PC-9 (cell line): ENCODE results near the gene RIMBP2. TPM values are rescaled to one million over a fixed set of nuclear protein-coding genes. Genes with fewer than 3 reads are reported as not detected.

ENCODE experiments used
- BruUV-seq: library from RNA; stranded (reverse); fragments of 400-500 nt; replicated peaks from 2 replicates; lab custom pipeline; 2021; lab: Mats Ljungman, UMichigan
- CTCF ChIA-PET: fragments of 300-600 bp; sonication (Branson Sonifier 250); formaldehyde crosslinking; loops from one replicate; lab custom pipeline; 2022; ENCODE audit warnings: antibody characterized with exemption; lab: Charles Lee
- POLR2A ChIA-PET: fragments of 300-600 bp; sonication (Branson Sonifier 250); formaldehyde crosslinking; loops from one replicate; lab custom pipeline; 2022; ENCODE audit warnings: antibody characterized with exemption; ENCODE audit not compliant: unreplicated experiment; lab: Charles Lee
- DNase-seq, 2 experiments: peaks; one replicate each; pipeline versions ENCODE4 v3.0.0 to v3.0.0-alpha.2; 2015 to 2022; ENCODE audit warnings: mixed read lengths in 1 of 2
- H2AFZ ChIP-seq: fragments of 200-600 bp; sonication (generic); 2 replicates; pipeline ENCODE4 v1.8.1; 2017; ENCODE audit warnings: antibody characterized with exemption
- H3F3A ChIP-seq: fragments of 200-600 bp; sonication (generic); 2 replicates; pipeline ENCODE4 v1.8.1; 2017; ENCODE audit warnings: antibody characterized with exemption, mild to moderate bottlenecking, low read depth; ENCODE audit not compliant: insufficient read depth
- H3K27ac ChIP-seq: fragments of 200-600 bp; sonication (generic); 2 replicates; pipeline ENCODE4 v1.6.1; 2016; ENCODE audit warnings: mixed run types
- H3K27me3 ChIP-seq: fragments of 200-600 bp; sonication (generic); 2 replicates; pipeline ENCODE4 v1.6.1; 2016; ENCODE audit warnings: low read depth, mixed run types; ENCODE audit not compliant: insufficient read depth
- H3K36me3 ChIP-seq: fragments of 200-600 bp; sonication (generic); 2 replicates; pipeline ENCODE4 v1.6.1; 2016; ENCODE audit warnings: low read depth, mixed run types
- H3K4me1 ChIP-seq: fragments of 200-600 bp; sonication (generic); replicated peaks from 2 replicates; pipeline ENCODE4 v1.6.1; 2016; ENCODE audit warnings: mixed run types; ENCODE audit not compliant: insufficient read depth
- H3K4me2 ChIP-seq: fragments of 200-600 bp; sonication (generic); 2 replicates; pipeline ENCODE4 v1.6.1; 2017; ENCODE audit warnings: mixed run types
- H3K4me3 ChIP-seq: fragments of 200-600 bp; sonication (generic); 2 replicates; pipeline ENCODE4 v1.6.1; 2016; ENCODE audit warnings: mixed run types
- H3K79me2 ChIP-seq: fragments of 200-600 bp; sonication (generic); 2 replicates; pipeline ENCODE4 v1.6.1; 2017; ENCODE audit warnings: low read depth, mixed run types
- H3K9me2 ChIP-seq: fragments of 200-600 bp; sonication (generic); 2 replicates; pipeline ENCODE4 v1.8.1; 2017; ENCODE audit warnings: mild to moderate bottlenecking; ENCODE audit not compliant: insufficient read depth
- H3K9me3 ChIP-seq: fragments of 200-600 bp; sonication (generic); 2 replicates; pipeline ENCODE4 v1.8.1; 2016; ENCODE audit warnings: low read depth; ENCODE audit not compliant: insufficient read depth
- H4K20me1 ChIP-seq: fragments of 200-600 bp; sonication (generic); 2 replicates; pipeline ENCODE4 v1.8.1; 2017; ENCODE audit not compliant: insufficient read depth
- EZH2 ChIP-seq: fragments of 200-600 bp; sonication (generic); IDR thresholded peaks from 2 replicates; pipeline ENCODE4 v1.8.0; 2017; ENCODE audit warnings: antibody characterized with exemption, low read depth
- intact Hi-C: fragments of 100-400 bp; cut with micrococcal nuclease; formaldehyde crosslinking; loops from one replicate; pipeline ENCODE4 v1.10.0; 2022; ENCODE audit not compliant: unreplicated experiment
- total RNA-seq: library from RNA; stranded (reverse); gene quantifications from 2 replicates; pipeline ENCODE4 v1.2.3, GENCODE V29; 2021
- TF ChIP-seq, protein P1 (sequence below): fragments of 200-600 bp; sonication (generic); conservative IDR thresholded peaks from 2 replicates; pipeline ENCODE4 v1.6.1; 2017; ENCODE audit warnings: mixed run types, antibody characterized with exemption, mild to moderate bottlenecking, moderate library complexity

The RIMBP2 gene
- total RNA-seq, 1 experiment from 2014 or later: not detected

DNA sequence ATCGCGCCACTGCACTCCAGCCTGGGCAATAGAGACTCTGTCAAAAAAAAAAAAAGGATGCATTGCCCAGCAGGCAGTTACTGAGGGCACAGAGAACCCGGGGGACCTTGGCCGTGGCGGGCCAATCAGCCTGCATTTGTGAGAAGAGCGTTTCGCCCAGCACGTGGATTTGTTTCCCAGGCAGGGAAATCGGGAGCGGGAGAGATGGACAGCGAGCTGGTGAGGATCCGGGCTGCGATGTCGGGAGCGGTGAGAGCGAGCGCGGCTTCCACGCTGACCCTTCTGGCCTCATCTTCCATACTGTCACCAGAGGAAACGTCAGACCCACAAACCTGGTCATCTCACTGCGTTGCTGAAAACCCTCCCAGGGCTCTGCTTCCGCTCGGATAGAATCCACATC is 123.5 kb downstream of the RIMBP2 start:
- no TSS peak for BruUV-seq
- CTCF ChIA-PET: no interaction called here

DNA sequence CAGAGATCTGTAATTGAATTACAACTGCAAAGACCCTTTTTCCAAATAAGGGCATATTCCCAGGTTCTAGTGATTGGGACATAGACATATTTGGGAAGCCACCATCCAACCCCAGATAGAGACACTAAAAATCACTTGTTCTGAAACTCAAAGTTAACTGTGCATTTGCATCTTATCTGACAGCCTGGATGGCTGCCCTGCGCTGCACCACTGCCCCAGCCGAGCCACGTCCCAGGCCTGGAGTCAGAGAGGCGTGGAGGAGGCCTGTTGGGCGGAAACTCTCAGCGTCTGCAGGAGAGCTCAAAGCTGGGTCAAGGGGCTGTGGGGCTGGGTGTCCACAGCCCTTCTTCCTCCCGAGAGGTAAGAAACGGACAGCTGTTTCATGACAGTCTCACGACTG is 124.4 kb downstream of the RIMBP2 start:
- no peaks in the 10 kb centered on the region for H3K4me1 ChIP-seq
- no peak for DNase-seq
- H3K9me2 ChIP-seq: no peaks in the 10 kb centered on the region
- H3K27me3 ChIP-seq: peaks cover 80% of the 10 kb centered on the region
- H3K9me3 ChIP-seq: no peaks in the 10 kb centered on the region
- ChIA-PET CTCF (no interaction called here), POLR2A (no interaction called here)
- intact Hi-C loops: no loop called here
- no peak overlapping the region for H2AFZ ChIP-seq
- no peaks in the 10 kb centered on the region for H3K79me2 ChIP-seq
- no peak overlapping the region for H3K4me2 ChIP-seq
- TF ChIP-seq, protein P1, sequence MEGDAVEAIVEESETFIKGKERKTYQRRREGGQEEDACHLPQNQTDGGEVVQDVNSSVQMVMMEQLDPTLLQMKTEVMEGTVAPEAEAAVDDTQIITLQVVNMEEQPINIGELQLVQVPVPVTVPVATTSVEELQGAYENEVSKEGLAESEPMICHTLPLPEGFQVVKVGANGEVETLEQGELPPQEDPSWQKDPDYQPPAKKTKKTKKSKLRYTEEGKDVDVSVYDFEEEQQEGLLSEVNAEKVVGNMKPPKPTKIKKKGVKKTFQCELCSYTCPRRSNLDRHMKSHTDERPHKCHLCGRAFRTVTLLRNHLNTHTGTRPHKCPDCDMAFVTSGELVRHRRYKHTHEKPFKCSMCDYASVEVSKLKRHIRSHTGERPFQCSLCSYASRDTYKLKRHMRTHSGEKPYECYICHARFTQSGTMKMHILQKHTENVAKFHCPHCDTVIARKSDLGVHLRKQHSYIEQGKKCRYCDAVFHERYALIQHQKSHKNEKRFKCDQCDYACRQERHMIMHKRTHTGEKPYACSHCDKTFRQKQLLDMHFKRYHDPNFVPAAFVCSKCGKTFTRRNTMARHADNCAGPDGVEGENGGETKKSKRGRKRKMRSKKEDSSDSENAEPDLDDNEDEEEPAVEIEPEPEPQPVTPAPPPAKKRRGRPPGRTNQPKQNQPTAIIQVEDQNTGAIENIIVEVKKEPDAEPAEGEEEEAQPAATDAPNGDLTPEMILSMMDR: no peak
- TF ChIP-seq EZH2: no peak
- H3K4me3 ChIP-seq: no peak overlapping the region
- no TSS peak for BruUV-seq
- H3F3A ChIP-seq: no peaks in the 10 kb centered on the region
- H3K27ac ChIP-seq: no peak overlapping the region
- H4K20me1 ChIP-seq: no peaks in the 10 kb centered on the region
- H3K36me3 ChIP-seq: no peaks in the 10 kb centered on the region

More for the DNA sequence above, 123.5 kb downstream of the RIMBP2 start:
- DNase-seq: no peak
- Histone ChIP-seq H3K4me2 (no peak overlapping the region), H3K4me1 (no peaks in the 10 kb centered on the region), H2AFZ (no peak overlapping the region), H3K27me3 (peaks cover 82% of the 10 kb centered on the region), H4K20me1 (no peaks in the 10 kb centered on the region), H3K36me3 (no peaks in the 10 kb centered on the region), H3F3A (no peaks in the 10 kb centered on the region), H3K79me2 (no peaks in the 10 kb centered on the region), H3K9me3 (no peaks in the 10 kb centered on the region), H3K4me3 (no peak overlapping the region), H3K27ac (no peak overlapping the region), H3K9me2 (no peaks in the 10 kb centered on the region)
- no peak for TF ChIP-seq EZH2
- TF ChIP-seq, protein P1: no peak
- intact Hi-C loops: no loop called here
- POLR2A ChIA-PET: no interaction called here

DNA sequence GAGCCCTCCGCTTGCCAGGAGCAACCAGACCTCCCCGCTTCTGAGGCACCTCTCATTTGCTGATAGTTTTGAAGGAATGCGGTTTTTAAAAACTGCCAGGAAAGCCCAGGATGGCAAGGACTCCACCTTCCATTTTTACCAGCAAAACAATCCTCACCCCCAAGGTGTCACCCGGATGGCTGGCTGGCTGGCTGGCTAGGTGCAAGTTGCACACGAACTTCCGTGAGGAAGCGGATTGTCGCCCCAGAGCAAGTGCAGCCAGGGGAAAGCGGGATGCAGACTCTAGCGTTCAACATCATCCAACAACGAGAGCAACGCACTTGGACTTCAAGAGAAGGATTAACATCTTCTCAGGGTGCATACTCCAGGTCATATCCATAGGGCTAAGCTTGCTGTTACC is 125.4 kb downstream of the RIMBP2 start:
- H3K4me3 ChIP-seq: no peak overlapping the region
- TF ChIP-seq EZH2: no peak
- TF ChIP-seq, protein P1: no peak
- no peaks in the 10 kb centered on the region for H3F3A ChIP-seq
- no peaks in the 10 kb centered on the region for H3K79me2 ChIP-seq
- H3K27ac ChIP-seq: no peak overlapping the region
- H3K36me3 ChIP-seq: no peaks in the 10 kb centered on the region
- DNase-seq: no peak
- CTCF ChIA-PET: no interaction called here
- no TSS peak for BruUV-seq
- H3K9me2 ChIP-seq: no peaks in the 10 kb centered on the region
- no peaks in the 10 kb centered on the region for H4K20me1 ChIP-seq
- H3K27me3 ChIP-seq: peaks cover 70% of the 10 kb centered on the region
- H2AFZ ChIP-seq: no peak overlapping the region
- no peaks in the 10 kb centered on the region for H3K4me1 ChIP-seq
- intact Hi-C loops: no loop called here
- no peaks in the 10 kb centered on the region for H3K9me3 ChIP-seq
- POLR2A ChIA-PET: no interaction called here
- H3K4me2 ChIP-seq: no peak overlapping the region
